ENCODE data around the gene GLDN.
A peak's percentile ranks its signal among the peaks of the same experiment; 100 is the strongest.

GLDN gene

GRCh38 chr15:51374131-51374530 lies 32.7 kb downstream of the GLDN start:
- DNase-seq (ENCODE audit: low spot score in 2 of 2) = peak; percentile 23 to 27
- Histone ChIP-seq H3K27me3 (ENCODE audit: low read depth) (no peaks in the 10 kb centered on the region), H3K36me3 (replicated peaks) (no peaks in the 10 kb centered on the region), H3K4me3 (no peak overlapping the region), H3K9me3 (no peaks in the 10 kb centered on the region), H3K4me1 (no peaks in the 10 kb centered on the region; the same call in 1 of the 2 replicates)
- in situ Hi-C loops (cut with MboI; ENCODE audit: low sequenced_read_pairs) = no loop called here

GRCh38 chr15:51375966-51376640 lies 34.6 kb downstream of the GLDN start:
- H3K4me3 ChIP-seq = no peak overlapping the region
- no peak for DNase-seq (ENCODE audit: low spot score in 2 of 2)
- no peaks in the 10 kb centered on the region for H3K36me3 ChIP-seq (replicated peaks)
- H3K4me1 ChIP-seq = no peaks in the 10 kb centered on the region; the same call in 1 of the 2 replicates
- H3K9me3 ChIP-seq = no peaks in the 10 kb centered on the region
- no peaks in the 10 kb centered on the region for H3K27me3 ChIP-seq (ENCODE audit: low read depth)
- in situ Hi-C loops (cut with MboI; ENCODE audit: low sequenced_read_pairs) = no loop called here

- no peaks in the 10 kb centered on the region; the same call in 1 of the 2 replicates for H3K4me1 ChIP-seq
- in situ Hi-C loops (cut with MboI; ENCODE audit: low sequenced_read_pairs) = no loop called here
- no peaks in the 10 kb centered on the region for H3K36me3 ChIP-seq (replicated peaks)
- DNase-seq (ENCODE audit: low spot score in 2 of 2) = no peak
- H3K27me3 ChIP-seq (ENCODE audit: low read depth) = no peaks in the 10 kb centered on the region
- H3K4me3 ChIP-seq = no peak overlapping the region
- H3K9me3 ChIP-seq = no peaks in the 10 kb centered on the region
Observed at GRCh38 chr15:51377038-51377786, 35.8 kb downstream of the GLDN start.

GRCh38 chr15:51378406-51378805 lies 37.0 kb downstream of the GLDN start:
- Histone ChIP-seq H3K4me1 (no peaks in the 10 kb centered on the region; the same call in 1 of the 2 replicates), H3K9me3 (no peaks in the 10 kb centered on the region), H3K27me3 (ENCODE audit: low read depth) (no peaks in the 10 kb centered on the region), H3K36me3 (replicated peaks) (no peaks in the 10 kb centered on the region), H3K4me3 (no peak overlapping the region)
- no peak for DNase-seq (ENCODE audit: low spot score in 2 of 2)
- in situ Hi-C loops (cut with MboI; ENCODE audit: low sequenced_read_pairs) = no loop called here

GRCh38 chr15:51379390-51379789 lies 37.9 kb downstream of the GLDN start:
- no peaks in the 10 kb centered on the region for H3K36me3 ChIP-seq (replicated peaks)
- no peak overlapping the region for H3K4me3 ChIP-seq
- in situ Hi-C loops (cut with MboI; ENCODE audit: low sequenced_read_pairs) = no loop called here
- no peaks in the 10 kb centered on the region for H3K27me3 ChIP-seq (ENCODE audit: low read depth)
- no peak for DNase-seq (ENCODE audit: low spot score in 2 of 2)
- no peaks in the 10 kb centered on the region for H3K9me3 ChIP-seq
- H3K4me1 ChIP-seq = no peaks in the 10 kb centered on the region

GRCh38 chr15:51380999-51381806 lies 39.7 kb downstream of the GLDN start:
- no peak overlapping the region for H3K4me3 ChIP-seq
- DNase-seq (ENCODE audit: low spot score in 2 of 2) = peak; percentile 50 to 73
- in situ Hi-C loops (cut with MboI; ENCODE audit: low sequenced_read_pairs) = no loop called here
- no peaks in the 10 kb centered on the region for H3K4me1 ChIP-seq
- H3K9me3 ChIP-seq = no peaks in the 10 kb centered on the region
- no peaks in the 10 kb centered on the region for H3K36me3 ChIP-seq (replicated peaks)
- no peaks in the 10 kb centered on the region for H3K27me3 ChIP-seq (ENCODE audit: low read depth)

GRCh38 chr15:51382787-51383186 lies 41.3 kb downstream of the GLDN start:
- no peak overlapping the region for H3K4me3 ChIP-seq
- H3K36me3 ChIP-seq (replicated peaks) = no peaks in the 10 kb centered on the region
- in situ Hi-C loops (cut with MboI; ENCODE audit: low sequenced_read_pairs) = no loop called here
- peak; percentile 45 to 67 for DNase-seq (ENCODE audit: low spot score in 2 of 2)
- no peaks in the 10 kb centered on the region for H3K9me3 ChIP-seq
- no peaks in the 10 kb centered on the region for H3K27me3 ChIP-seq (ENCODE audit: low read depth)
- H3K4me1 ChIP-seq = no peaks in the 10 kb centered on the region

GRCh38 chr15:51386029-51386428 lies 44.6 kb downstream of the GLDN start:
- no peak overlapping the region for H3K4me3 ChIP-seq

GRCh38 chr15:51386486-51386885 lies 45.0 kb downstream of the GLDN start:
- Histone ChIP-seq H3K4me1 (no peaks in the 10 kb centered on the region), H3K27me3 (ENCODE audit: low read depth) (no peaks in the 10 kb centered on the region), H3K36me3 (replicated peaks) (no peaks in the 10 kb centered on the region), H3K4me3 (no peak overlapping the region), H3K9me3 (no peaks in the 10 kb centered on the region)
- in situ Hi-C loops (cut with MboI; ENCODE audit: low sequenced_read_pairs) = no loop called here
- DNase-seq (ENCODE audit: low spot score in 2 of 2) = no peak

More at GRCh38 chr15:51386029-51386428, 44.6 kb downstream of the GLDN start:
- Histone ChIP-seq H3K4me1 (no peaks in the 10 kb centered on the region), H3K36me3 (replicated peaks) (no peaks in the 10 kb centered on the region), H3K9me3 (no peaks in the 10 kb centered on the region), H3K27me3 (ENCODE audit: low read depth) (no peaks in the 10 kb centered on the region)
- in situ Hi-C loops (cut with MboI; ENCODE audit: low sequenced_read_pairs) = no loop called here
- DNase-seq (ENCODE audit: low spot score in 2 of 2) = no peak

- H3K4me1 ChIP-seq = no peaks in the 10 kb centered on the region
- in situ Hi-C loops (cut with MboI; ENCODE audit: low sequenced_read_pairs) = no loop called here
- no peaks in the 10 kb centered on the region for H3K9me3 ChIP-seq
- DNase-seq (ENCODE audit: low spot score in 2 of 2) = no peak
- no peaks in the 10 kb centered on the region for H3K27me3 ChIP-seq (ENCODE audit: low read depth)
- H3K36me3 ChIP-seq (replicated peaks) = no peaks in the 10 kb centered on the region
- no peak overlapping the region for H3K4me3 ChIP-seq
Observed at GRCh38 chr15:51386960-51387698, 45.7 kb downstream of the GLDN start.

- Histone ChIP-seq H3K36me3 (replicated peaks) (no peaks in the 10 kb centered on the region), H3K4me1 (no peaks in the 10 kb centered on the region), H3K27me3 (ENCODE audit: low read depth) (no peaks in the 10 kb centered on the region), H3K4me3 (no peak overlapping the region), H3K9me3 (no peaks in the 10 kb centered on the region)
- DNase-seq (ENCODE audit: low spot score in 2 of 2) = no peak
- in situ Hi-C loops (cut with MboI; ENCODE audit: low sequenced_read_pairs) = no loop called here
Observed at GRCh38 chr15:51387699-51388041, 46.2 kb downstream of the GLDN start.

- in situ Hi-C loops (cut with MboI; ENCODE audit: low sequenced_read_pairs) = no loop called here
- H3K9me3 ChIP-seq = no peaks in the 10 kb centered on the region
Observed at GRCh38 chr15:51388726-51389125, 47.3 kb downstream of the GLDN start.

GRCh38 chr15:51390241-51390965 lies 48.9 kb downstream of the GLDN start:
- Histone ChIP-seq H3K4me1 (no peaks in the 10 kb centered on the region), H3K4me3 (no peak overlapping the region), H3K36me3 (replicated peaks) (no peaks in the 10 kb centered on the region), H3K27me3 (ENCODE audit: low read depth) (no peaks in the 10 kb centered on the region), H3K9me3 (no peaks in the 10 kb centered on the region)
- in situ Hi-C loops (cut with MboI; ENCODE audit: low sequenced_read_pairs) = loop anchor here (10.0 kb wide), 1 partner anchor 226 kb away; no protein-coding TSS in a partner anchor
- no peak for DNase-seq (ENCODE audit: low spot score in 2 of 2)

More at GRCh38 chr15:51388726-51389125, 47.3 kb downstream of the GLDN start:
- no peaks in the 10 kb centered on the region for H3K36me3 ChIP-seq (replicated peaks)
- no peaks in the 10 kb centered on the region for H3K27me3 ChIP-seq (ENCODE audit: low read depth)
- H3K4me3 ChIP-seq = no peak overlapping the region
- no peaks in the 10 kb centered on the region for H3K4me1 ChIP-seq
- no peak for DNase-seq (ENCODE audit: low spot score in 2 of 2)

Measured in HAP-1 (cell line).